Endothelial cell of umbilical vein (primary cell): ENCODE results near the gene PLAA. TPM values are rescaled to one million over a fixed set of nuclear protein-coding genes. Genes with fewer than 3 reads are reported as not detected.

ENCODE experiments used
- BruUV-seq: library from RNA; stranded (reverse); fragments of 400-500 nt; replicated peaks from 2 replicates; lab custom pipeline; 2021; lab: Mats Ljungman, UMichigan
- CTCF ChIA-PET: fragments of 300-600, 350-600 bp; sonication (Branson Sonifier 250); formaldehyde crosslinking; loops from one replicate; lab custom pipeline; 2021; ENCODE audit warnings: antibody characterized with exemption, inconsistent platforms; lab: Charles Lee
- POLR2A ChIA-PET: fragments of 300-600, 350-600 bp; sonication (Branson Sonifier 250); formaldehyde crosslinking; loops from one replicate; lab custom pipeline; 2021; ENCODE audit warnings: antibody characterized with exemption, inconsistent platforms; lab: Charles Lee
- DNase-seq: peaks from one replicate; pipeline ENCODE4 v3.0.0-alpha.2; 2011; ENCODE audit warnings: low read depth, low spot score
- FAIRE-seq: peaks from 2 replicates; lab custom pipeline; 2011; peaks lifted over from hg19 to GRCh38; lab: Jason Lieb, UNC
- H2AFZ ChIP-seq: 2 replicates; pipeline ENCODE4 v1.6.0; 2012; ENCODE audit warnings: low read depth, low read length, control low read depth, inconsistent platforms
- H3K27ac ChIP-seq: 2 replicates; pipeline ENCODE4 v1.5.1; 2011; ENCODE audit warnings: low read depth, mild to moderate bottlenecking, control low read depth, low read length, moderate library complexity; ENCODE audit not compliant: insufficient read depth
- H3K27me3 ChIP-seq, 2 experiments: 2 replicates each; pipeline versions ENCODE4 v1.6.0 to v1.6.1; 2011; ENCODE audit warnings: low read length in 2 of 2, mixed read lengths in 1 of 2; ENCODE audit not compliant: control insufficient read depth in 2 of 2, insufficient read depth in 2 of 2
- H3K36me3 ChIP-seq, 2 experiments: 2 replicates in 1 of 2; 3 replicates in 1 of 2; pipeline ENCODE4 v1.5.1; 2011; ENCODE audit warnings: low read length in 2 of 2, mild to moderate bottlenecking in 1 of 2, moderate library complexity in 1 of 2; ENCODE audit not compliant: control insufficient read depth in 2 of 2, insufficient read depth in 2 of 2; ENCODE audit errors: extremely low read depth in 1 of 2
- H3K4me1 ChIP-seq: 3 replicates; pipeline ENCODE4 v1.5.1; 2011; ENCODE audit warnings: mild to moderate bottlenecking, low read length; ENCODE audit not compliant: control insufficient read depth, insufficient read depth; ENCODE audit errors: extremely low read depth
- H3K4me2 ChIP-seq: 2 replicates; pipeline ENCODE4 v1.6.1; 2011; ENCODE audit warnings: low read length, control low read depth, mixed read lengths; ENCODE audit not compliant: insufficient read depth
- H3K4me3 ChIP-seq, 3 experiments: fragments of 200-600 bp in 1 of 3; sonication (generic), shearing (Covaris generic) in 1 of 3; replicated peaks in 1 of 3; 2 replicates each; pipeline ENCODE4 v1.5.1; 2011 to 2016; ENCODE audit warnings: control low read depth in 3 of 3, low read length in 3 of 3, mild to moderate bottlenecking in 2 of 3, inconsistent platforms in 1 of 3, low read depth in 1 of 3, moderate library complexity in 1 of 3; ENCODE audit not compliant: insufficient read depth in 1 of 3
- H3K79me2 ChIP-seq: 2 replicates; pipeline ENCODE4 v1.6.0; 2012; ENCODE audit warnings: low read length, inconsistent platforms; ENCODE audit not compliant: control insufficient read depth, insufficient read depth
- H3K9ac ChIP-seq: replicated peaks from 2 replicates; pipeline ENCODE3; 2011; ENCODE audit warnings: low read length, control low read depth; ENCODE audit not compliant: insufficient read depth; ENCODE audit errors: extremely low read depth
- H3K9me1 ChIP-seq: replicated peaks from 3 replicates; pipeline ENCODE4 v1.6.0; 2011; ENCODE audit warnings: mild to moderate bottlenecking, low read length; ENCODE audit not compliant: control insufficient read depth, insufficient read depth; ENCODE audit errors: extremely low read depth
- H3K9me3 ChIP-seq: replicated peaks from 2 replicates; pipeline ENCODE4 v1.5.1; 2012; ENCODE audit warnings: low read length, inconsistent platforms; ENCODE audit not compliant: control insufficient read depth, insufficient read depth
- H4K20me1 ChIP-seq: replicated peaks from 2 replicates; pipeline ENCODE3; 2011; ENCODE audit warnings: mild to moderate bottlenecking, low read length; ENCODE audit not compliant: control insufficient read depth, insufficient read depth; ENCODE audit errors: extremely low read depth
- FOS ChIP-seq: IDR thresholded peaks from 2 replicates; pipeline ENCODE4 v1.6.1; 2011; ENCODE audit warnings: mild to moderate bottlenecking, low read length, moderate library complexity, borderline replicate concordance; ENCODE audit not compliant: insufficient read depth
- GATA2 ChIP-seq: IDR thresholded peaks from 2 replicates; pipeline ENCODE4 v1.7.0; 2011; ENCODE audit warnings: low read depth, mild to moderate bottlenecking, moderate library complexity, mixed read lengths, low read length; ENCODE audit not compliant: insufficient read length, insufficient read depth
- JUN ChIP-seq: IDR thresholded peaks from 2 replicates; pipeline ENCODE4 v1.6.1; 2011; ENCODE audit warnings: borderline replicate concordance, low read depth; ENCODE audit not compliant: insufficient read length, insufficient read depth
- MAX ChIP-seq: IDR thresholded peaks from 2 replicates; pipeline ENCODE4 v1.6.1; 2011; ENCODE audit not compliant: insufficient read depth, insufficient read length
- MYC ChIP-seq: IDR thresholded peaks from one replicate; pipeline ENCODE4 v1.6.1; 2011; ENCODE audit warnings: mild to moderate bottlenecking, low read depth, low read length
- POLR2A ChIP-seq: IDR thresholded peaks from 2 replicates; pipeline ENCODE4 v1.6.1; 2012; ENCODE audit warnings: low read depth, mild to moderate bottlenecking, control low read depth, low read length
- POLR2AphosphoS5 ChIP-seq: IDR thresholded peaks from 2 replicates; pipeline ENCODE4 v1.6.1; 2012; ENCODE audit warnings: low read depth, mild to moderate bottlenecking, control low read depth, low read length, moderate library complexity; ENCODE audit not compliant: insufficient read depth
- dilution Hi-C: fragments of 300-500 bp; cut with MboI; formaldehyde crosslinking; loops from one replicate; pipeline ENCODE4 v1.15.0; 2019; ENCODE audit warnings: low sequenced_read_pairs; ENCODE audit not compliant: extremely low pct_ligation_motif_present
- intact Hi-C: fragments of 100-400 bp; cut with micrococcal nuclease; formaldehyde crosslinking; loops from one replicate; pipeline ENCODE4 v1.10.0; 2022
- polyA plus RNA-seq, 4 experiments: library from polyadenylated mRNA; depleted of rRNA in 3 of 4; stranded (reverse) in 3 of 4; unstranded in 1 of 4; fragments of >200 nt; gene quantifications; 2 replicates each; pipeline versions ENCODE4 v1.2.1 to v1.2.3, GENCODE V29; 2011 to 2012; ENCODE audit warnings: missing spikeins in 1 of 4
- total RNA-seq: library from RNA; stranded (reverse); gene quantifications from 2 replicates; pipeline ENCODE4 v1.2.3, GENCODE V29; 2021

Gene PLAA
- total and polyA plus RNA-seq, 2 donors (not counting 3 experiments of a cell fraction or from before 2014, with no cell fraction given): 15.6 to 36.9 TPM

- H2AFZ ChIP-seq: no peak overlapping the region
- ChIA-PET CTCF (interaction anchor here (0.6 kb wide), 1 partner anchor 199 kb away, joined by 3 read pairs; no protein-coding TSS in a partner anchor), POLR2A (no interaction called here)
- no TSS peak for BruUV-seq
- intact Hi-C loops: no loop called here
- peaks cover 5% of the 10 kb centered on the region for H4K20me1 ChIP-seq
- dilution Hi-C loops: no loop called here
- H3K4me1 ChIP-seq: peaks cover 3% of the 10 kb centered on the region
- H3K27ac ChIP-seq: no peak overlapping the region
- no peak for TF ChIP-seq GATA2
- no peak for TF ChIP-seq POLR2AphosphoS5
- TF ChIP-seq MYC: no peak
- TF ChIP-seq MAX: no peak
- TF ChIP-seq POLR2A: no peak
- no peak for TF ChIP-seq FOS
- TF ChIP-seq JUN: no peak
- no peaks in the 10 kb centered on the region for H3K27me3 ChIP-seq
- no peak overlapping the region for H3K4me2 ChIP-seq
- DNase-seq (no peak), FAIRE-seq (no peak)
- H3K9me1 ChIP-seq: no peaks in the 10 kb centered on the region
- no peak overlapping the region for H3K9ac ChIP-seq
- no peaks in the 10 kb centered on the region for H3K36me3 ChIP-seq
- peaks cover 95% of the 10 kb centered on the region for H3K79me2 ChIP-seq
- H3K9me3 ChIP-seq: no peaks in the 10 kb centered on the region
- no peak overlapping the region for H3K4me3 ChIP-seq
Measured at GRCh38 chr9:26939955-26940711, 6.9 kb downstream of the PLAA start.
